22Rv1 (cell line): ENCODE measurements around the gene MCM9.

Experiments
- CTCF ChIP-seq: fragments of 450-650 bp; IDR thresholded peaks from 2 replicates; pipeline ENCODE4 v1.5.1; 2017; ENCODE audit warnings: mild to moderate bottlenecking
- ZFX ChIP-seq: fragments of 450-650 bp; IDR thresholded peaks from 2 replicates; pipeline ENCODE4 v1.6.1; 2017; ENCODE audit warnings: antibody characterized with exemption, borderline replicate concordance

- TF ChIP-seq CTCF (no peak), ZFX (no peak)
Measured at GRCh38 chr6:118801257-118801656, 133.7 kb downstream of the MCM9 start.
